ENCODE measurements around the gene POC1A. TPM values are rescaled to one million over a fixed set of nuclear protein-coding genes. Genes with fewer than 3 reads are reported as not detected.
"Not testable (repeated sequence)": the region's sequence is repeated elsewhere in the genome, so short reads cannot be mapped to it uniquely, and the experiment has no call there.

POC1A gene
- total RNA-seq, 1 experiment from 2014 or later = 25.7 TPM

- Histone ChIP-seq H3K4me1 (ENCODE audit: control insufficient read depth, insufficient read depth, low read length) (no peaks in the 10 kb centered on the region), H3K9me3 (ENCODE audit: control insufficient read depth, insufficient read depth, low read depth, low read length) (no peaks in the 10 kb centered on the region), H3K36me3 (ENCODE audit: control insufficient read depth, insufficient read depth, low read length) (no peaks in the 10 kb centered on the region), H3K4me3 (ENCODE audit: low read depth in 2 of 2, low read length in 2 of 2) (no peak overlapping the region), H3K27me3 (ENCODE audit: control insufficient read depth, insufficient read depth, low read length) (no peaks in the 10 kb centered on the region), H3K27ac (ENCODE audit: low read length) (no peak overlapping the region)
- no peak for DNase-seq (ENCODE audit: low read depth, low spot score)
- ChIA-PET CTCF (no interaction called here), POLR2A (no interaction called here)
- BruUV-seq (replicated peaks) = no TSS peak
- intact Hi-C loops (cut with micrococcal nuclease; ENCODE audit: unreplicated experiment) (no loop called here), in situ Hi-C loops (cut with HindIII; ENCODE audit: low pct_unique_long_range_greater_than_20kb, low sequenced_read_pairs) (no loop called here)
- TF ChIP-seq TCF7L2 (IDR thresholded peaks at IDR 0.05; ENCODE audit: low read depth, low read length) (no peak), POLR2AphosphoS5 (IDR thresholded peaks at IDR 0.05; ENCODE audit: low read depth, low read length) (no peak), SIN3A (IDR thresholded peaks at IDR 0.05; ENCODE audit: borderline replicate concordance, insufficient read depth, low read depth, low read length) (no peak)
- ATAC-seq = no peak
Observed at GRCh38 chr3:52034212-52034611, 120.0 kb downstream of the POC1A start.

GRCh38 chr3:52033748-52034147 is 120.5 kb downstream of the POC1A start:
- in situ Hi-C loops (cut with HindIII; ENCODE audit: low pct_unique_long_range_greater_than_20kb, low sequenced_read_pairs); POLR2A ChIA-PET; H3K27ac ChIP-seq (ENCODE audit: low read length); H3K9me3 ChIP-seq (ENCODE audit: control insufficient read depth, insufficient read depth, low read depth, low read length); CTCF ChIA-PET; H3K4me1 ChIP-seq (ENCODE audit: control insufficient read depth, insufficient read depth, low read length); intact Hi-C loops (cut with micrococcal nuclease; ENCODE audit: unreplicated experiment); H3K27me3 ChIP-seq (ENCODE audit: control insufficient read depth, insufficient read depth, low read length); ATAC-seq; DNase-seq (ENCODE audit: low read depth, low spot score); BruUV-seq (replicated peaks); H3K36me3 ChIP-seq (ENCODE audit: control insufficient read depth, insufficient read depth, low read length); H3K4me3 ChIP-seq (ENCODE audit: low read depth in 2 of 2, low read length in 2 of 2): not testable (repeated sequence)

- no TSS peak for BruUV-seq (replicated peaks)
- no peak overlapping the region for H3K4me3 ChIP-seq (ENCODE audit: low read depth in 2 of 2, low read length in 2 of 2)
- ChIA-PET CTCF (interaction anchor here (0.5 kb wide), 1 partner anchor 12 kb away, joined by 3 read pairs; no protein-coding TSS in a partner anchor), POLR2A (no interaction called here)
- H3K4me1 ChIP-seq (ENCODE audit: control insufficient read depth, insufficient read depth, low read length) = no peaks in the 10 kb centered on the region
- no peak for ATAC-seq
- TF ChIP-seq REST (IDR thresholded peaks at IDR 0.05; ENCODE audit: insufficient read depth in 1 of 2, low read depth in 2 of 2, low read length in 1 of 2) (no peak), CTCF (IDR thresholded peaks at IDR 0.05) (no peak), SIN3A (IDR thresholded peaks at IDR 0.05; ENCODE audit: borderline replicate concordance, insufficient read depth, low read depth, low read length) (no peak), POLR2AphosphoS5 (IDR thresholded peaks at IDR 0.05; ENCODE audit: low read depth, low read length) (no peak)
- no peaks in the 10 kb centered on the region for H3K27me3 ChIP-seq (ENCODE audit: control insufficient read depth, insufficient read depth, low read length)
- H3K36me3 ChIP-seq (ENCODE audit: control insufficient read depth, insufficient read depth, low read length) = no peaks in the 10 kb centered on the region
- no peaks in the 10 kb centered on the region for H3K9me3 ChIP-seq (ENCODE audit: control insufficient read depth, insufficient read depth, low read depth, low read length)
- DNase-seq (ENCODE audit: low read depth, low spot score) = no peak
- no peak overlapping the region for H3K27ac ChIP-seq (ENCODE audit: low read length)
- intact Hi-C loops (cut with micrococcal nuclease; ENCODE audit: unreplicated experiment) = no loop called here
- in situ Hi-C loops (cut with HindIII; ENCODE audit: low pct_unique_long_range_greater_than_20kb, low sequenced_read_pairs) = no loop called here
Observed at GRCh38 chr3:52032702-52033408, 121.4 kb downstream of the POC1A start.

All from Panc1 (cell line).